Putamen (tissue), 1 donor: Measurements from ENCODE around the gene MINDY4.
A peak's percentile ranks its signal among the peaks of the same experiment; 100 is the strongest.

Experiments used
- DNase-seq: peaks from one replicate; pipeline ENCODE4 v3.0.0-alpha.2; 2016; ENCODE audit warnings: low spot score

Gene MINDY4

DNA sequence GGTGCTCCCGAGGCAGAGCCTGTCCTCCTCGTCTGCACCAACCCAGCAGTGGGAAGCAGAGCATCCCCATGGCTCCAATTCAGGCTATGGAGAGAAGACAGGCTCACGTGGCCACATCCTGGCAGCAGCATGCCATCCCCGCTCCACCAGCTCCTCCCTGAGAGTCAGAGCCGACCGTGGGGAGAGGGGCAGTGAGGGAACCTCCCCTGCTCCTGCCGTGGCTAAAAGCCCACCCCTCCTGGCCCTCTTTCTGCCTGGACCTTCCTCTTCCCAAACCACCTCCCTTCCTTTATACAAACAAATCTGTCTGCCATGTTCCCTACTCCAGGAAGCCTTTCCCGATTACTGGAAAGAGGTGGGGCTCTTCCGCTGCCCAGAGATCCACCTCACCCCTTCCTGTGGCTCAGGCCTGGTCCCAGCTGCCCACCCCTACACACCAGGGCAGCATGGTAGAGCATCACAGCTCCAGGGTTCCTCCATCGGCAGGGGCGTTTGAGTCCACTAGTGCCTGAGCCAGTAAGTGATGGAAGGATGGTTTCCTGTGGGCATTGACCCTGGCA, 129.7 kb downstream of the MINDY4 start:
- no peak for DNase-seq

GRCh38 chr7:30901856-30902255, 130.6 kb downstream of the MINDY4 start:
- no peak for DNase-seq

GRCh38 chr7:30902466-30902865, 131.2 kb downstream of the MINDY4 start:
- no peak for DNase-seq

- no peak for DNase-seq
These were observed 131.9 kb downstream of the MINDY4 start for GRCh38 chr7:30903146-30903545.

DNA sequence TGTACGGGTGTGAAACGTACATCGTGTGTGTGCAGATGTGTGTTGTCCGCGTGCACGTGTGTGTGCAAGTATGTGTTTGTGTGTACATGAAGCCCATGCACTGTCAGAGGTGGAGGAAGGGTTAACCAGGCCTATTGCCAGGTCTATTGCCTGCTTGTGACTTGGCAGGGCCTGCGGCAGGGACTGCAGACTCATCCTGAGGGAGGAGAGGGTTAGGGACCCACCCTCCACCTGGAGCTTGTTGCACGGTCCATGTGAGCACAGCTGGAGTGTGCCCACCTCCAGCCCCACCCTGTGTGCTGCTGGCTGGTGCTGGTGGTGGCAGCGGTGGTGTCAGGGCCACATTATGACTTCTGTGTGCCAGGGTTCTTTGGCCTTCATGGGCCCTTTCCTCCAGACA, 133.3 kb downstream of the MINDY4 start:
- no peak for DNase-seq

GRCh38 chr7:30905078-30906012, 134.1 kb downstream of the MINDY4 start:
- DNase-seq, result no peak

- DNase-seq, result no peak
These were observed 134.8 kb downstream of the MINDY4 start for GRCh38 chr7:30906014-30906413.

GRCh38 chr7:30906515-30907240, 135.5 kb downstream of the MINDY4 start:
- no peak for DNase-seq

GRCh38 chr7:30907527-30908267, 136.5 kb downstream of the MINDY4 start:
- DNase-seq, result no peak

GRCh38 chr7:30908681-30909080, 137.5 kb downstream of the MINDY4 start:
- no peak for DNase-seq

DNA sequence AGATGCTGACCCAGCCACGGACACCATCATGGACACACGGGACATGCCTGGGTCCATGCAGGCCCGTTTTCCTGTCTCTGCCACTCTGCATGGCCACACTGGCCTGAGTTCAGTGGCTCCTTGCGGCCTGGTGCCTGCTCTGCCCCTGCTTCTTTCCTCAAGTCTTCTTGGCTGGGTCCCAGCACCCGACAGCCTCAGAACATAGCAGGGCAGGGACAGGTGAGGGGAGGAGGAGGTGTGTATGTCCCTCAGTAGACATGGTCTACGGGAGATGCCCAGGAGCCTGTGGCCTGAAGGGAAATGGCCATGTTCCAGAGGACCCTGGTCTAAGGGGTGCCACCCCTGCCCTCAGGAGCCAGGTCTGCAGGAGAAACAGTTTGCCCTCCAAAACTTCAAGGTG, 138.2 kb downstream of the MINDY4 start:
- DNase-seq, result no peak

- no peak for DNase-seq
These were observed 139.3 kb downstream of the MINDY4 start for GRCh38 chr7:30910411-30911073.

DNA sequence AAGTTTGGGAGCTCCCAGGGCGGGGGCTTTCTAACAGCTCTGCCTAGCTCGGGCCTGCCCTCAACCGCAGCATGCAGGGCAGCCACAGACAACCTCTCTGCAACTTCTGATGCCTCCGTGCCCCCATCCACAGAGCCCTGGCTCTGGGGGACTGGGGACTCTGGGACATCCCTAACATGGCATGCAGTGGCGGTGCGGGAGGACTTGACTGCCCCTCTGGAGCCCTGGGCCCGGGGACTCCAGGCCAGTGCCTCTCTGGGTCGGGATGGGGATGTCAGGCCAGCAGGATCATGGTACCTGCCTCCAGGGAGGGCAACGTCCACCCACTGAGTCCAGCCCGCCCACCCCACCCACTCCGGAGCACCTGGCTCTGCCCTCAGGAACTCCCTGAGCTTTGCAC, 139.9 kb downstream of the MINDY4 start:
- no peak for DNase-seq

- DNase-seq, result peak; percentile 26
These were observed 140.3 kb downstream of the MINDY4 start, which contains the start of gene AQP1 for GRCh38 chr7:30911561-30911969. AQP1 (plus strand) TSS chr7:30911853; CDS start chr7:30911910, 57 bp downstream.

- no peak for DNase-seq
These were observed 141.0 kb downstream of the MINDY4 start for GRCh38 chr7:30912021-30912730.

DNA sequence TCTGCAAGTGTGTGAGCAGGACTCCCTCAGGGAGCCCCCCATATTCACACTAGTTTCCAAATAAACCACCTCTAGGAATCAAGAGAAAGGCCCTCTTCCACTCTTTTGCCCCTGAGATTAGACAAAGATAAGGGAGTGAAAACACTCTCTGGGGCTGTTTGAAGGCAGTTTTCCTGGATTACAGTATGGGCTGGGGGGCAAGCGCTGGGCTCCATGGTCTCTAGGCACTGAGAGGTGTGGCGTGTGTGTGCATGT, 141.4 kb downstream of the MINDY4 start:
- no peak for DNase-seq

GRCh38 chr7:30912986-30913811, 142.0 kb downstream of the MINDY4 start:
- no peak for DNase-seq

DNA sequence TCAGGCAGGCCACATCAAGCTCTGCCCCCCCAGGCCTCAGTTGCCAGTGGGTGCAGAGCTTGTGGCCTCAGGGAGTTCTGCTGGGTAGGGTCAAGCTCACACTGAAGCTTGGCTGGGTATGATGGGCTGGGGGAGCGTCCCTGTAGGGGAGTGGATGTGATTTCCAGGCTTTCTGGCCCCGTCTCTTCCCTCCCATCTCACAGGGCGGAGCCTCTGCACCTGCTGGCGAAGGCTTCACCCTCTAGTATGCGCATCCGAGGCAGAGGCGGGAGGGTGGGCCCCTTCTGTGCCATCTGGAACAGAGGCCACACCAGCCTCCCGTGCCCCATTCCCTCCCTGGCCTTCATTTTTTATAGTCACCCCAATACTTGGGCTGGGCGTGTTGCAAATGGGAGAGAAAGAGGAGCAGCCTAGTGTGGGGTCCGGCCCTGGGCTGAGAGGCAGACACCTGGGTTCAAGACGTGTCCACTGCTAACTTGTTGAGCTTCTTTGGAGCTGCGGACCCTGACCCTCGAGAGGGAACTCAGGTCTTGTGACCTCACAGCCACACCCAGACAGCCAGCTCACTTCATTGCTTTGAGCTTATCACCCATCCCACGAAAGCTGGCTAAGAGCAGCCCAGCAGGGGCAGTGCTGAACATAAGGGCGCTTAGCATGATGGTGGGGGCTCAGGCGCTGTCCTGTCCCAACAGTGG, 142.8 kb downstream of the MINDY4 start:
- no peak for DNase-seq

DNA sequence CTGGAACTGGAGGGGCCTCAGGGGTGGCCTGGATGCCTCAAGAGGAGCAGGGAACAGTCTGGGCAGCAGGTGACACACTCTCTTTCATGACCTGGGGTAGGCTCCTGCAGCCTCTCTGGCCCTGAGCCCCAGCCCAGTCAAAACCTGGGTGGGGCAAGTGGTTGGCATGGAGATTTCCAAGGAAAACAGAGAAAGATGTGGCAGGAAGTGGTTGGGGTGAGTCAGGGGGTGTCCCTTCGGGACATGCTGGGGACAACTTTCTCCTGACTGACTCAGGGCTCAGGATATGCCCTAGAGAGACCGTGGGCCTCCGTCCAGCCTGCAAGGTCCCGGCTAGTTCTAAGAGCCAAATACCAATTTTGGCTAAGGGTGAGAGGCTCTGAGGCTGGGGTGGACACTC, 143.4 kb downstream of the MINDY4 start:
- no peak for DNase-seq
